Activated CD8-positive, alpha-beta T cell treated with anti-CD3 and anti-CD28 coated beads for 36 hours (primary cell): ENCODE data around the gene NDFIP1. TPM values are rescaled to one million over a fixed set of nuclear protein-coding genes. Genes with fewer than 3 reads are reported as not detected.

Source experiments
- ATAC-seq: fragments of 200-7000 bp; cut with Tn5 transposase; one replicate; pipeline ENCODE4 v1.10.0; 2021; ENCODE audit warnings: mild to moderate bottlenecking, moderate library complexity
- CTCF ChIA-PET: fragments of 350-600 bp; sonication (Branson Sonifier 250); formaldehyde crosslinking; loops from one replicate; lab custom pipeline; 2021; ENCODE audit warnings: antibody characterized with exemption; lab: Charles Lee
- POLR2A ChIA-PET: fragments of 350-600 bp; sonication (Branson Sonifier 250); formaldehyde crosslinking; loops from one replicate; lab custom pipeline; 2021; ENCODE audit warnings: antibody characterized with exemption; lab: Charles Lee
- DNase-seq: peaks from one replicate; pipeline ENCODE4 v3.0.0-alpha.2; 2020
- H3K27ac Mint-ChIP-seq: one replicate; pipeline ENCODE4 v1.8.0; 2021; ENCODE audit warnings: mild to moderate bottlenecking, mixed read lengths
- H3K27me3 Mint-ChIP-seq: one replicate; pipeline ENCODE4 v1.8.0; 2021; ENCODE audit warnings: mixed read lengths
- H3K36me3 Mint-ChIP-seq: one replicate; pipeline ENCODE4 v1.8.0; 2021; ENCODE audit warnings: low read depth, mixed read lengths
- H3K4me1 Mint-ChIP-seq: one replicate; pipeline ENCODE4 v1.8.0; 2021; ENCODE audit warnings: low read depth, mixed read lengths
- H3K4me3 Mint-ChIP-seq: one replicate; pipeline ENCODE4 v1.8.0; 2021; ENCODE audit warnings: mild to moderate bottlenecking, moderate library complexity, mixed read lengths
- H3K9me3 Mint-ChIP-seq: one replicate; pipeline ENCODE4 v1.8.0; 2021; ENCODE audit warnings: mixed read lengths
- CTCF ChIP-seq: fragments of 200-600 bp; IDR thresholded peaks from one replicate; pipeline ENCODE4 v1.8.0; 2022; ENCODE audit warnings: antibody characterized with exemption, mild to moderate bottlenecking
- intact Hi-C: fragments of 100-400 bp; cut with micrococcal nuclease; formaldehyde crosslinking; loops from one replicate; pipeline ENCODE4 v1.10.0; 2022
- total RNA-seq, 2 experiments: library from RNA; stranded (reverse); gene quantifications; one replicate each; pipeline ENCODE4 v1.2.3, GENCODE V29; 2021

NDFIP1 gene
- total RNA-seq, 2 experiments from 2014 or later: 93.8 to 96.9 TPM

DNA sequence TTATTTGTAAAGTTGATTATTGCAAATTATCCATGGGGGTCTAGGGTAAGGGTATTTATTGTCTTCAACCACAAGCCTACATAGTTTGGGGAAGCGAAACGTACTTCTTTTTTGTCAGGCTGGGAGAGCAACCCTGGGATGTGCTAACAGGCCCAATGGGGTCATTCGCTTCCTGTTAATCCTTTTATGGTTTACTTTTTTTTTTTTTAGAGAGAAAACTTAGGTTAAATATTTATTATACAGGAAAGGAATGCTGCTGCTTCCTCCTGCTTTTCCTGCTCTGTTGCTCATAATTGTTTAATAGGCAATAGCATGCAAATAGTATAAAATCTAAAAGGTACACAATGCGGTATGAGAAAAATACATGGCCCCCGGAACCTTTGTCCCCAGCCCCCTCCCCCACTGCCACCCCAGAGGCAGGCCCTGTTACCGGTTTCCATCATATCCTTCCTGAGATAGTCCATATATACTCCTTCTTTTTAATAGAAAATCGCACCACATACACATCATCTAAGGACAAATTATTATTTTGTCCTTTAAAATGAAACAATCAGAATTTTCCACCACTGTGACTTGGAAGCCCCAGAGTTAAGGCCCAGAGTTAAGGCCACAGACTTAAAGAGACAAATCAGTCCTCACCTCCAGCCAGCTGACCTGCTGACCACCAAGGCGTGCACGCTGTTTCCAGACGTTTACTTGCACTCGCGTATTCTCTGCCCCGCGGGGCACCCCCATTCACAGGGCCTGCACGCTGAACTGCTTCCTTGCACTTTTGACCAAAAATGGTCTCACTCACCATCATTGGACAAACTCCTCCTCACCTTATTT is 83.9 kb downstream of the NDFIP1 start:
- ChIA-PET POLR2A (no interaction called here), CTCF (no interaction called here)
- DNase-seq (no peak), ATAC-seq (no peak)
- intact Hi-C loops: no loop called here
- Mint-ChIP-seq H3K4me3 (no peak overlapping the region), H3K4me1 (peaks cover 2% of the 10 kb centered on the region), H3K9me3 (no peaks in the 10 kb centered on the region), H3K27ac (no peak overlapping the region), H3K27me3 (peaks cover under 1% of the 10 kb centered on the region), H3K36me3 (no peaks in the 10 kb centered on the region)
- no peak for TF ChIP-seq CTCF

- no peaks in the 10 kb centered on the region for H3K4me1 Mint-ChIP-seq
These were observed 84.5 kb downstream of the NDFIP1 start for GRCh38 chr5:142193114-142193428.

GRCh38 chr5:142197098-142197497 is 88.5 kb downstream of the NDFIP1 start:
- H3K4me1 Mint-ChIP-seq: no peaks in the 10 kb centered on the region
- no peaks in the 10 kb centered on the region for H3K9me3 Mint-ChIP-seq
- no peak overlapping the region for H3K27ac Mint-ChIP-seq
- TF ChIP-seq CTCF: no peak
- ChIA-PET POLR2A (interaction anchor here (1.4 kb wide), 1 partner anchor 15 kb away, joined by 4 read pairs; no protein-coding TSS in a partner anchor), CTCF (interaction anchor here (1.2 kb wide), 1 partner anchor 10 kb away, joined by 3 read pairs; no protein-coding TSS in a partner anchor)
- intact Hi-C loops: no loop called here
- no peaks in the 10 kb centered on the region for H3K36me3 Mint-ChIP-seq
- peaks cover 1% of the 10 kb centered on the region for H3K27me3 Mint-ChIP-seq
- H3K4me3 Mint-ChIP-seq: no peak overlapping the region
- ATAC-seq (no peak), DNase-seq (no peak)

More at GRCh38 chr5:142193114-142193428, 84.5 kb downstream of the NDFIP1 start:
- ATAC-seq: no peak
- Mint-ChIP-seq H3K27me3 (no peaks in the 10 kb centered on the region), H3K9me3 (no peaks in the 10 kb centered on the region), H3K36me3 (no peaks in the 10 kb centered on the region), H3K4me3 (no peak overlapping the region), H3K27ac (no peak overlapping the region)
- CTCF ChIA-PET: no interaction called here
- POLR2A ChIA-PET: no interaction called here
- no peak for DNase-seq
- intact Hi-C loops: no loop called here
- no peak for TF ChIP-seq CTCF

DNA sequence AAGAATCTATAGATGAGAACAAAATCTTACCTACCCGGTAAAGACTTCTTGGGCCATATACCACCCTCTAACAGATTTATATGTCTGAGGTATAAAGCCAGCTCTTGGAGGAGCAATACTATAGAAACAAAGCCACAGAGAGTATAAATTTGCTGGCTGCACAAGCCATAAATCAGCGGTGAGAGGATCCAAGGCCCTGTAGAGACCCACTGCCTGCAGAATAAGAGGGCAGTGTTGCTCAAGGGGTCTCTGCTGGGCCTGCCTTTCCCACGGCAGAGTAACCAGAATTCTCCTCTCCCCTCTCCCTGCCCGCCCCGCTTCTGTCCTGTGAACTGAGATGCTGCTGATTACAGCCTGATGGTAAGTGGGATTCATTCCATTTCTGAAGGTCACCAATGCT is 89.2 kb downstream of the NDFIP1 start:
- Mint-ChIP-seq H3K9me3 (no peaks in the 10 kb centered on the region), H3K4me3 (no peak overlapping the region), H3K27me3 (peaks cover 1% of the 10 kb centered on the region), H3K27ac (no peak overlapping the region), H3K36me3 (no peaks in the 10 kb centered on the region), H3K4me1 (no peaks in the 10 kb centered on the region)
- intact Hi-C loops: no loop called here
- ChIA-PET POLR2A (interaction anchor here (0.6 to 1.4 kb wide), 2 partner anchors 15 to 330 kb away, joined by 3 to 4 read pairs; no protein-coding TSS in a partner anchor), CTCF (interaction anchor here (1.2 kb wide), 1 partner anchor 10 kb away, joined by 3 read pairs; no protein-coding TSS in a partner anchor)
- DNase-seq: no peak
- no peak for ATAC-seq
- TF ChIP-seq CTCF: no peak

- ChIA-PET POLR2A (no interaction called here), CTCF (no interaction called here)
- no peak overlapping the region for H3K4me3 Mint-ChIP-seq
- no peak overlapping the region for H3K27ac Mint-ChIP-seq
- peaks cover 1% of the 10 kb centered on the region for H3K27me3 Mint-ChIP-seq
- H3K9me3 Mint-ChIP-seq: no peaks in the 10 kb centered on the region
- DNase-seq: no peak
- H3K4me1 Mint-ChIP-seq: no peaks in the 10 kb centered on the region
- ATAC-seq: no peak
- no peaks in the 10 kb centered on the region for H3K36me3 Mint-ChIP-seq
- TF ChIP-seq CTCF: no peak
- intact Hi-C loops: no loop called here
These were observed 90.8 kb downstream of the NDFIP1 start for GRCh38 chr5:142199388-142199787.
